ENCODE results near the gene SPTA1. TPM values are rescaled to one million over a fixed set of nuclear protein-coding genes. Genes with fewer than 3 reads are reported as not detected.

The SPTA1 gene
- total and polyA plus RNA-seq, 2 of the 4 experiments (the other 2 are of a cell fraction): not detected

DNA sequence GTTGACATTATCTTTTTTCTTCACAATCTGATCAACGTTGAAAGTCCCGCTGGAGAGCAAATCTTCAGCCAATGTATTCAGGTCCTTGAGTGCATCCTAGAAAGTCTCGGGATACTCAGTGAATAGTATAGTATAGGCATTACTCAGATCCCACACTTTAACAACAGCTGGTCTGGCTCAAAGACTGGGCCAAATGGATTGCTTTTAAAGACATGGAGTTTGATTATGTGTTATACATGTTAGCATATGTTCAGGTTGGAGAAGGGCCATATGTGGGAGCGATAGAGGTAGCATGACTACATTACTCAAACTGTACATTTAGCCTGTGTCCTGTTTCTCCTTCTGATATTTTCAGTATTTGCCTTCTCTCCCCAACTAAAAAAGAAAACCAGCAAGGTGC, 48.4 kb downstream of the SPTA1 start:
- Histone ChIP-seq H3K9me3 (ENCODE audit: control insufficient read depth, insufficient read depth, low read length) (peaks cover 2% of the 10 kb centered on the region; the same call in 1 of the 2 replicates), H4K20me1 (ENCODE audit: insufficient read depth, low read length) (no peaks in the 10 kb centered on the region), H4K5ac (ENCODE audit: low read depth, low read length) (no peak overlapping the region), H2AK9ac (replicated peaks; ENCODE audit: low read depth, low read length, poor library complexity) (no peak overlapping the region), H3K23ac (ENCODE audit: low read depth, low read length) (no peak overlapping the region), H3K4me3 (ENCODE audit: insufficient read depth, low read depth, low read length) (no peak overlapping the region), H2AK5ac (ENCODE audit: low read depth, low read length) (no peak overlapping the region), H4K91ac (ENCODE audit: insufficient read depth, low read depth, low read length) (no peak overlapping the region), H3K4me2 (ENCODE audit: low read depth, low read length) (no peak overlapping the region), H3K36me3 (ENCODE audit: control insufficient read depth, insufficient read depth, low read length) (no peaks in the 10 kb centered on the region), H2AFZ (replicated peaks; ENCODE audit: low read length, poor library complexity) (no peak overlapping the region), H2BK15ac (ENCODE audit: low read depth, low read length) (no peak overlapping the region), H3K9me1 (ENCODE audit: insufficient read depth, low read length) (no peaks in the 10 kb centered on the region), H2BK20ac (ENCODE audit: low read depth, low read length) (no peak overlapping the region), H3K79me1 (ENCODE audit: low read depth in 1 of 2, low read length in 2 of 2) (no peaks in the 10 kb centered on the region), H3K18ac (ENCODE audit: low read depth, low read length) (no peak overlapping the region), H2BK5ac (ENCODE audit: low read depth, low read length, poor library complexity, severe bottlenecking) (no peak overlapping the region), H2BK120ac (ENCODE audit: low read depth, low read length) (no peak overlapping the region), H3K4ac (ENCODE audit: low read depth, low read length) (no peak overlapping the region), H4K8ac (ENCODE audit: low read depth in 2 of 2, low read length in 2 of 2) (no peak overlapping the region), H3K27me3 (ENCODE audit: control insufficient read depth, insufficient read depth, low read length) (no peaks in the 10 kb centered on the region), H3K14ac (replicated peaks; ENCODE audit: low read depth, low read length) (no peak overlapping the region), H3K4me1 (ENCODE audit: control insufficient read depth, insufficient read depth, low read length) (no peaks in the 10 kb centered on the region), H3K56ac (ENCODE audit: extremely low read depth, insufficient read depth, low read length) (no peak overlapping the region), H3K9ac (ENCODE audit: low read depth, low read length) (no peak overlapping the region), H3K27ac (ENCODE audit: insufficient read depth, low read length) (no peak overlapping the region)
- intact Hi-C loops (cut with micrococcal nuclease) (no loop called here), in situ Hi-C loops (cut with MboI; ENCODE audit: low sequenced_read_pairs) (no loop called here), dilution Hi-C loops (cut with HindIII; ENCODE audit: low sequenced_read_pairs, unreplicated experiment) (no loop called here)
- ChIA-PET POLR2A (ENCODE audit: unreplicated experiment) (no interaction called here), CTCF (no interaction called here)
- TF ChIP-seq FOS (IDR thresholded peaks at IDR 0.05; ENCODE audit: low read depth, low read length): no peak
- no CpG with 5 or more reads among the region's 4 CpGs for WGBS, 2 experiments (ENCODE audit: extremely low coverage in 2 of 2, insufficient read length in 1 of 2)
- ATAC-seq (ENCODE audit: low read depth): no peak
- no peak for DNase-seq
- BruUV-seq (replicated peaks): no TSS peak

All from IMR-90 (cell line).